Mesothelial cell of epicardium (in vitro differentiated cells): ENCODE results near the gene ZNF729. TPM values are rescaled to one million over a fixed set of nuclear protein-coding genes. Genes with fewer than 3 reads are reported as not detected.

Experiments
- DNase-seq, 2 experiments: peaks; one replicate each; pipeline ENCODE4 v3.0.0; 2021; ENCODE audit warnings: low spot score in 2 of 2; ENCODE audit not compliant: unreplicated experiment in 2 of 2
- H3K27ac Mint-ChIP-seq: 2 replicates; pipeline ENCODE4 v1.8.0; 2021; ENCODE audit warnings: mixed read lengths
- H3K27me3 Mint-ChIP-seq: 2 replicates; pipeline ENCODE4 v1.8.0; 2021; ENCODE audit warnings: low read depth, mixed read lengths
- H3K36me3 Mint-ChIP-seq: 2 replicates; pipeline ENCODE4 v1.8.0; 2021; ENCODE audit warnings: mixed read lengths
- H3K4me1 Mint-ChIP-seq: 2 replicates; pipeline ENCODE4 v1.8.0; 2021; ENCODE audit warnings: mixed read lengths
- H3K4me3 Mint-ChIP-seq: 2 replicates; pipeline ENCODE4 v1.8.0; 2021; ENCODE audit warnings: mild to moderate bottlenecking, moderate library complexity, mixed read lengths
- H3K9me3 Mint-ChIP-seq: 2 replicates; pipeline ENCODE4 v1.8.0; 2021; ENCODE audit warnings: mixed read lengths
- CTCF ChIP-seq: fragments of 200-600 bp; sonication (generic); IDR thresholded peaks from one replicate; pipeline ENCODE4 v1.5.0; 2021; ENCODE audit warnings: antibody characterized with exemption; ENCODE audit not compliant: unreplicated experiment
- total RNA-seq: library from RNA; stranded (reverse); gene quantifications from 3 replicates; pipeline ENCODE4 v1.2.1, GENCODE V29; 2021

Gene ZNF729
- total RNA-seq, 1 donor from 2014 or later, result not detected

DNA sequence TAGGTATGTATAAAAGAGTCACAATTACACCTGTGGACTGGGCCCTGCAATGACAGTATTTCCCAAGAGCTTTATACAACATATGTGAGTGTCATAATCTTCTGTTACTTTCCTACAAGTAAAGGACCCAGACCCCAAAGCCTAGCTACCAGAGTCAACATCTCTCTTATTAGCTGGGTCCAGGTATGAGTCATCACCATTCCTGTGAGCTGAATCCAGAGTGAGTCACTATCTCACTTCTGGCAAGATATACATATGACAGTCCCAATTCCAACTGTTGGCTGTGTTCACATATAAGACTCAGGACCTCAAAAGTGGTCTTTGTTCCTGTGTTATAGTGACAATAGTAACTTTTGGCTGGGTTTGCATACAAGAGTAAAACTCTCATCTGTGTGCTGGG, 46.7 kb downstream of the ZNF729 start:
- DNase-seq, result no peak
- no peak for TF ChIP-seq CTCF
- H3K9me3 Mint-ChIP-seq, result peaks cover 92% of the 10 kb centered on the region
- no peaks in the 10 kb centered on the region for H3K4me1 Mint-ChIP-seq
- no peak overlapping the region for H3K4me3 Mint-ChIP-seq
- H3K36me3 Mint-ChIP-seq, result peaks cover 2% of the 10 kb centered on the region
- no peak overlapping the region for H3K27ac Mint-ChIP-seq
- H3K27me3 Mint-ChIP-seq, result no peaks in the 10 kb centered on the region

DNA sequence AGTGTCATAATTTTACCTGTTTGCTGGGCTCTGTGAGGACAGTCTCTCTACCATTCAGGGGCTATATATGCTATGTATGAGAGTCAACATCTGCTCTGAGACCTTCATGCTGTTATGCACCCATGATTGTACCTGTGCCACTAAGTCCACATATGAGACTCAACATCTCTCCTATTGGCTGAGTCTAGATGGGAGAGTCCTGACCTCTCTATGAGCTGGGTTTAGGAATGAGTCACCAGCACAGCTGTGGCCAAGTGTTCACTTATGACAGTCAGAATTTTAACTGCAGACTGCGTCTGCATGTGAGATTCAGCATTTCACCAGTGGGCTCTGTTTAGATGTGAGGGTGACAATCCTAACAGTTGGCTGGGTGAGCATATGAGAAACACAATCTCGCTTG, 49.5 kb downstream of the ZNF729 start:
- TF ChIP-seq CTCF, result no peak
- Mint-ChIP-seq H3K9me3 (peaks cover 85% of the 10 kb centered on the region), H3K36me3 (peaks cover 2% of the 10 kb centered on the region), H3K4me1 (no peaks in the 10 kb centered on the region), H3K27ac (no peak overlapping the region), H3K4me3 (no peak overlapping the region), H3K27me3 (no peaks in the 10 kb centered on the region)
- DNase-seq, result no peak

DNA sequence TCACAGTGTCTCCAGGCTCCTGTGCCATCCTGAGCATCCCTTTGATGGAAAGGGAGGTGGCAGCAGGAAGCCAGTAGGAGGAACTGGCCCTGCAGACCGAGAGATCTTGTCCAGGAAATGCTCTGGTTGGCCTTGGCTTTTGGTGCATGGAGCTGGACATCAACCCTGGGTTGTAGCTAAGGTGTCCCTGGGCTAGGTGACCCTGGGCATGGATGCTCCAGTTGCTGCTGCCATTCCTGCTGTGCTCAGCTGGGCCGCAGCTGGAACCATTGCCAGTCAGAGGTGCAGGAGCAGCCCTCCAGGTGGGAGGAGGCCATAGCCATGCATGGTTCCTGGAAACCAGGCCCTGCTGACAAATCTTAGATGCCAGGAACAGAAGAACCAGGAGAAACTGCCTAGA, 68.4 kb downstream of the ZNF729 start:
- no peaks in the 10 kb centered on the region for H3K27me3 Mint-ChIP-seq
- DNase-seq, result no peak
- no peak overlapping the region for H3K27ac Mint-ChIP-seq
- no peak for TF ChIP-seq CTCF
- no peaks in the 10 kb centered on the region for H3K36me3 Mint-ChIP-seq
- no peaks in the 10 kb centered on the region for H3K4me1 Mint-ChIP-seq
- H3K9me3 Mint-ChIP-seq, result peaks cover 48% of the 10 kb centered on the region
- H3K4me3 Mint-ChIP-seq, result no peak overlapping the region

Other genes starting within 250 kb of the ZNF729 start
- gene ZNF257, start 234.0 kb upstream of the ZNF729 start, total RNA-seq, result not detected in 3 replicates
- gene ZNF676, start 89.5 kb upstream of the ZNF729 start, total RNA-seq, result not detected in 3 replicates
- not detected in 3 replicates for gene ZNF98, start 135.9 kb downstream of the ZNF729 start, total RNA-seq